HUES64 (cell line): Measurements from ENCODE around the gene SEMA4D.

Experiments
- H3K27ac ChIP-seq: 2 replicates; pipeline ENCODE4 v1.7.0; 2013; ENCODE audit warnings: low read depth, low read length, inconsistent platforms
- H3K27me3 ChIP-seq: 2 replicates; pipeline ENCODE4 v1.6.1; 2013; ENCODE audit warnings: mild to moderate bottlenecking, low read length; ENCODE audit not compliant: insufficient read depth
- H3K36me3 ChIP-seq: 2 replicates; pipeline ENCODE4 v1.6.1; 2013; ENCODE audit warnings: mild to moderate bottlenecking, low read length; ENCODE audit not compliant: insufficient read depth
- H3K4me1 ChIP-seq: 2 replicates; pipeline ENCODE4 v1.6.1; 2013; ENCODE audit warnings: mild to moderate bottlenecking, low read length, moderate library complexity; ENCODE audit not compliant: insufficient read depth
- H3K4me3 ChIP-seq: 2 replicates; pipeline ENCODE4 v1.5.1; 2013; ENCODE audit warnings: mild to moderate bottlenecking, low read length, moderate library complexity
- H3K9ac ChIP-seq: 2 replicates; pipeline ENCODE4 v1.6.1; 2013; ENCODE audit warnings: mild to moderate bottlenecking, low read depth, low read length
- H3K9me3 ChIP-seq: 2 replicates; pipeline ENCODE4 v1.6.1; 2013; ENCODE audit warnings: low read depth, low read length; ENCODE audit not compliant: insufficient read depth
- WGBS: fragments of 150-250, 120-280 bp; methylation state at CpG from one replicate; pipeline ENCODE4 v1.1.7; 2013; ENCODE audit warnings: missing lambda C conversion rate; 5-methylcytosine and 5-hydroxymethylcytosine counted together

Gene SEMA4D

DNA sequence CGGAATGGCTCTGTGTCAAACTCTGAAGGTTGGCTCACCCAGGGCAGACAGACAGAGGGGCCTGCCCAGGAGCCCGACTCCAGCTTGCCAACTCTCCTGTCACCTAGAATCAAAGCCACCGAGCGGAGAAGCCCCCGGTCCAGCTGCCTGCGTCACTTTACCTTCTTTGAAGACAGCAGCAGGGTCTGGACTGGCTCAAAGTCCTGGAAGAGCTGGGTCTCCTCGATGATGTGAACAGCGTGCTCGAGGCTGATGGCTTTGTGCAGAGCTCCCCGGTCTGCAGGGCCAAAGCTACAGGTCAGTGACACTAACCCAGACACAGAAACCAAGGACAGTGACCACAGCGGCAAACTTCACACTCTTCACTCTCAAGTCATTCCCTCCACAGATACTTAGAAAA is 111.7 kb downstream of the SEMA4D start:
- no peaks in the 10 kb centered on the region for H3K4me1 ChIP-seq
- no peak overlapping the region for H3K4me3 ChIP-seq
- H3K27me3 ChIP-seq: no peaks in the 10 kb centered on the region
- H3K9me3 ChIP-seq: no peaks in the 10 kb centered on the region
- WGBS: 97% methylated on average over 11 of the region's 11 CpGs
- H3K36me3 ChIP-seq: peaks cover 87% of the 10 kb centered on the region
- no peak overlapping the region for H3K27ac ChIP-seq
- H3K9ac ChIP-seq: no peak overlapping the region

- WGBS: 90% methylated on average over 15 of the region's 15 CpGs
- H3K36me3 ChIP-seq: peaks cover 81% of the 10 kb centered on the region
- no peaks in the 10 kb centered on the region for H3K9me3 ChIP-seq
- no peak overlapping the region for H3K27ac ChIP-seq
- H3K27me3 ChIP-seq: no peaks in the 10 kb centered on the region
- H3K4me3 ChIP-seq: no peak overlapping the region
- no peaks in the 10 kb centered on the region for H3K4me1 ChIP-seq
- H3K9ac ChIP-seq: no peak overlapping the region
Measured at GRCh38 chr9:89384783-89385182, 113.1 kb downstream of the SEMA4D start.

- Histone ChIP-seq H3K4me1 (no peaks in the 10 kb centered on the region), H3K9ac (no peak overlapping the region), H3K4me3 (no peak overlapping the region), H3K9me3 (no peaks in the 10 kb centered on the region), H3K27ac (no peak overlapping the region), H3K36me3 (peaks cover 81% of the 10 kb centered on the region), H3K27me3 (no peaks in the 10 kb centered on the region)
- WGBS: 93% methylated on average over 19 of the region's 19 CpGs
Measured at GRCh38 chr9:89383721-89384300, 114.1 kb downstream of the SEMA4D start.

DNA sequence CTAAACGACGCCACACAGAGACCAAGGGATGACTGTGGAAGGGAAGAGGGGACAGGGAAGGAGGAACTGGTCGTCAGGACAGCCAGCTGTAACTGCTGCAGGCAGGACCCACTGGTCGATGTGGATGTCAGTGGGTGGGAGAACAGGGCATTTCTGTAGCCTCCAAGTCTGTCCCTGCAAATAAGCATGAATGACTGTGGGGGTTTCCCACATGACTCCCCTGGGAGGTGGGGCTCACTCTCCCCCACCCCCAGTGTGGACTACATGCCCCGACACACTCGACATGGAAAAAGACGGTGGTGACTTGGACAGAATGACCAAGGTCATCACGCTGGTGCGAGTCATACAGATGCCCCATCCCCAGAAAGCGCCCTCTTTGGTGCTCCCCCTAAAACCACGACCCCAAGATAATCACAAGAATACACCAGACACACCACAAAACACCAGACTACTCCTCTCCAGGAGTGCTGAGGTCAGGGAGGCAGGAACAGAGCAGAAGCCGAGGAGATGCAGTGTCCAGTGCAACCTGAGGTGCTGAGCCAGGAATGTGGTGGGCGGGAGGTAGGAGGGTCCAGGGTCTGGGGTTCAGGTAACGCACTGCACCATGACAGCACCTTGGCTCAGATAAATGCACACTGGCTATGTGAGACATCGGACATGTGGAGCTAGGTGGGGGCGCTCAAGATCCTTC is 114.7 kb downstream of the SEMA4D start:
- Histone ChIP-seq H3K4me1 (no peaks in the 10 kb centered on the region), H3K9me3 (no peaks in the 10 kb centered on the region), H3K27me3 (no peaks in the 10 kb centered on the region), H3K4me3 (no peak overlapping the region), H3K27ac (no peak overlapping the region), H3K9ac (no peak overlapping the region), H3K36me3 (peaks cover 81% of the 10 kb centered on the region)
- WGBS: 91% methylated on average over 16 of the region's 16 CpGs

DNA sequence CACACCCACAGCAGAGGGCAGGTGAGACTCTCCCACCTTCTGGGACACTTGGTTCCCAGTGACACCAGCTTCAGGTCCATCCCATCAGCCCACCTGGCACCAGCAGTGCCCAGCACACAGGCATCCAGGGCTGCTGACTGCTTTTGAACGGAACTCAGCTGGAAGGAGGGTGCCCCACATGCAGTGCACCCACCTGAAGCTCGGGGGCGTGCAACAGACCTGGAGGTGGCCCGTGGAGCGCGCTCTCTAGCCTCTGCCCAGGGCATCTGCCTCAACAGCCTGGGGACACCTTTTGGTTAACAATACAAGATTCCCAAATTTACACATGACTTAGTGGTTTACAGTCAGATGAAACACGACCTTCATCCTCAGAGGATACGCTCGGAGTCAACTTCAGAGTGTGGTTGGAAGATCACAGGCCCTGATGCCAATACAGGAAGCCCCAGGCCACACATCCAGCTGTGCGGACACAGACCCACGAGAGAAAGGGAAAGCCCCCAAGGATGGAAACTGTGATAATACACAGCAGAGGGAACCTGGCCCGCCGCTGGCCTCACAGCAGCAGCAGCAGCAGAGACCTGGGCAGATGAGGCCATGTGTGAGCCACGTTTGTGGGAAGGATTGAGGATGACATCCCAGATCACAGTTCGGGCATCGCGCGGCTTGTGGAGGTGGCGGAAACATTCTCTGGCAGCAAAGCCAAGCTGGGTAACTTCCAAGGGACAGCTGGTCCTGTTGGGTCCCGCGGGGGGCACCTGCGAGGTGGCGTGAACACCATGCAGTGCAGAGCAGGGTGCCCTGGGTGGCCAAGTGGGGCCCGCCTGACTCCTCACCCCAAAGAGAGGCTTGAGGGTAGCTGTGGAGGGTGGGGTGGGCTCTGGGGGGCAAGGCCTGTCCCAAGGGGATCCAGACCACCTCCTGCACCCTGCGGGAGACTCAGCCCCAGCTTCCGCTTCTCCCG is 115.6 kb downstream of the SEMA4D start:
- WGBS: 90% methylated on average over 27 of the region's 27 CpGs

GRCh38 chr9:89381308-89381609 is 116.7 kb downstream of the SEMA4D start:
- Histone ChIP-seq H3K27me3 (no peaks in the 10 kb centered on the region), H3K4me3 (no peak overlapping the region), H3K27ac (no peak overlapping the region), H3K36me3 (peaks cover 67% of the 10 kb centered on the region), H3K9ac (no peak overlapping the region), H3K9me3 (no peaks in the 10 kb centered on the region), H3K4me1 (no peaks in the 10 kb centered on the region)
- WGBS: 92% methylated on average over 4 of the region's 4 CpGs

More for the DNA sequence above, 115.6 kb downstream of the SEMA4D start:
- Histone ChIP-seq H3K27me3 (no peaks in the 10 kb centered on the region), H3K9ac (no peak overlapping the region), H3K4me1 (no peaks in the 10 kb centered on the region), H3K4me3 (no peak overlapping the region), H3K9me3 (no peaks in the 10 kb centered on the region), H3K36me3 (peaks cover 76% of the 10 kb centered on the region), H3K27ac (no peak overlapping the region)

- H3K9ac ChIP-seq: no peak overlapping the region
- peaks cover 62% of the 10 kb centered on the region for H3K36me3 ChIP-seq
- no peak overlapping the region for H3K4me3 ChIP-seq
- H3K27ac ChIP-seq: no peak overlapping the region
- 96% methylated on average over 26 of the region's 26 CpGs for WGBS
- H3K9me3 ChIP-seq: no peaks in the 10 kb centered on the region
- peaks cover under 1% of the 10 kb centered on the region; the same call in 1 of the 2 replicates for H3K4me1 ChIP-seq
- H3K27me3 ChIP-seq: no peaks in the 10 kb centered on the region
Measured at GRCh38 chr9:89380437-89381307, 117.2 kb downstream of the SEMA4D start.

GRCh38 chr9:89379508-89380115 is 118.3 kb downstream of the SEMA4D start:
- Histone ChIP-seq H3K9me3 (no peaks in the 10 kb centered on the region), H3K27me3 (no peaks in the 10 kb centered on the region), H3K4me1 (peaks cover 2% of the 10 kb centered on the region; the same call in 1 of the 2 replicates), H3K36me3 (peaks cover 54% of the 10 kb centered on the region), H3K27ac (no peak overlapping the region), H3K9ac (no peak overlapping the region), H3K4me3 (no peak overlapping the region)
- WGBS: 95% methylated on average over 14 of the region's 14 CpGs

- H3K36me3 ChIP-seq: peaks cover 48% of the 10 kb centered on the region
- H3K27ac ChIP-seq: no peak overlapping the region
- no peak overlapping the region for H3K4me3 ChIP-seq
- H3K27me3 ChIP-seq: no peaks in the 10 kb centered on the region
- no peak overlapping the region for H3K9ac ChIP-seq
- peaks cover 2% of the 10 kb centered on the region; the same call in 1 of the 2 replicates for H3K4me1 ChIP-seq
- no peaks in the 10 kb centered on the region for H3K9me3 ChIP-seq
- 95% methylated on average over 14 of the region's 14 CpGs for WGBS
Measured at GRCh38 chr9:89379031-89379430, 118.9 kb downstream of the SEMA4D start.

DNA sequence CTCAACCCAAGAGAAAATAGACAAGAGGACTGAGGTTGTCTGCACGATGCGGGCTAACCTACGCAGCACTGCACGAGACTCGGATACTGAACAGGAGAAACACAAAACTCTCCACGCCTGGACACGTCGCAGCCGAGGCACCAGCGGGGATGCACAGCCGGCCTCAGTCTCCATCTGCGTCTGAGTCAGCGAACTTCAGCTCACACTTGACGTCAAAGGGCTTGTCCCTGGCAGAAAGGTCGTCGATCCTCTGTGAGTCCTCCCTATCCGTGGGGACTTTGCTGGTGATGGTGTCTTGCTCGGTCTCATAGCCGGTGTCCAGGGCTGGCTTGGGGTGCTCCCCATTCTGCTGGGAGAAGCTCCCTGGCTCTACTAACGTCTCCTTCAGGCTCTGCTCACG is 119.4 kb downstream of the SEMA4D start:
- no peaks in the 10 kb centered on the region for H3K9me3 ChIP-seq
- peaks cover 44% of the 10 kb centered on the region for H3K36me3 ChIP-seq
- H3K4me1 ChIP-seq: peaks cover 2% of the 10 kb centered on the region; the same call in 1 of the 2 replicates
- no peak overlapping the region for H3K27ac ChIP-seq
- H3K9ac ChIP-seq: no peak overlapping the region
- WGBS: 95% methylated on average over 21 of the region's 21 CpGs
- no peak overlapping the region for H3K4me3 ChIP-seq
- H3K27me3 ChIP-seq: no peaks in the 10 kb centered on the region
